Esophagus muscularis mucosa (tissue), 4 donors: Measurements from ENCODE around the gene POLG. TPM values are rescaled to one million over a fixed set of nuclear protein-coding genes. Genes with fewer than 3 reads are reported as not detected.

Experiments
- DNase-seq: peaks from one replicate; pipeline ENCODE4 v3.0.0-alpha.2; 2017; ENCODE audit errors: extremely low spot score
- H3K27ac ChIP-seq, 4 donors: fragments of 200-600 bp; sonication (generic); replicated peaks in 1 of 4; 1 replicate in 3 of 4; 2 replicates in 1 of 4; pipeline ENCODE4 v1.5.1; 2016 to 2019; ENCODE audit warnings: mild to moderate bottlenecking in 1 of 4
- H3K27me3 ChIP-seq, 4 donors: fragments of 200-600 bp; sonication (generic); one replicate each; pipeline versions ENCODE4 v1.5.1 to v1.6.0; 2016 to 2019
- H3K36me3 ChIP-seq, 4 donors: fragments of 200-600 bp; sonication (generic); one replicate each; pipeline ENCODE4 v1.5.1; 2016 to 2019
- H3K4me1 ChIP-seq, 4 donors: fragments of 200-600 bp; sonication (generic); one replicate each; pipeline ENCODE4 v1.5.1; 2016 to 2019
- H3K4me3 ChIP-seq, 4 donors: fragments of 200-600 bp; sonication (generic); 1 replicate in 2 of 4; 2 replicates in 2 of 4; pipeline ENCODE4 v1.5.1; 2016 to 2019; ENCODE audit warnings: mild to moderate bottlenecking in 4 of 4, moderate library complexity in 1 of 4
- H3K9me3 ChIP-seq, 4 donors: fragments of 200-600 bp; sonication (generic); 1 replicate in 3 of 4; 2 replicates in 1 of 4; pipeline ENCODE4 v1.5.1; 2016 to 2019
- CTCF ChIP-seq, 3 experiments: fragments of 200-600 bp in 2 of 3; fragments of 450-650 bp in 1 of 3; sonication (generic) in 2 of 3; IDR thresholded peaks; one replicate each; pipeline ENCODE4 v1.5.1; 2017 to 2019; ENCODE audit warnings: antibody characterized with exemption in 3 of 3, mild to moderate bottlenecking in 2 of 3, moderate library complexity in 1 of 3
- EP300 ChIP-seq: sonication (generic); formaldehyde crosslinking; IDR thresholded peaks from one replicate; pipeline ENCODE4 v1.6.1; 2017; ENCODE audit warnings: antibody characterized with exemption
- POLR2A ChIP-seq: fragments of 450-650 bp; IDR thresholded peaks from one replicate; pipeline ENCODE4 v1.6.1; 2017; ENCODE audit warnings: antibody characterized with exemption, moderate library complexity, mild to moderate bottlenecking, low read depth
- POLR2AphosphoS5 ChIP-seq, 2 donors: sonication (generic); formaldehyde crosslinking; IDR thresholded peaks; one replicate each; pipeline ENCODE4 v1.6.1; 2017; ENCODE audit warnings: antibody characterized with exemption in 2 of 2
- WGBS: methylation state at CpG from one replicate; pipeline ENCODE4 v1.1.5; 2018; 5-methylcytosine and 5-hydroxymethylcytosine counted together
- intact Hi-C: fragments of 100-400 bp; cut with DNase I; formaldehyde crosslinking; loops from one replicate; pipeline ENCODE4 v1.15.1; 2023
- total RNA-seq, 4 donors: library from RNA; depleted of rRNA; stranded (reverse); fragments of >200 nt; gene quantifications; one replicate each; pipeline versions ENCODE4 v1.1.0 to v1.2.1, GENCODE V29; 2016

Gene POLG
- total RNA-seq, 4 donors from 2014 or later: 51.0 to 86.0 (median 66.7) TPM

DNA sequence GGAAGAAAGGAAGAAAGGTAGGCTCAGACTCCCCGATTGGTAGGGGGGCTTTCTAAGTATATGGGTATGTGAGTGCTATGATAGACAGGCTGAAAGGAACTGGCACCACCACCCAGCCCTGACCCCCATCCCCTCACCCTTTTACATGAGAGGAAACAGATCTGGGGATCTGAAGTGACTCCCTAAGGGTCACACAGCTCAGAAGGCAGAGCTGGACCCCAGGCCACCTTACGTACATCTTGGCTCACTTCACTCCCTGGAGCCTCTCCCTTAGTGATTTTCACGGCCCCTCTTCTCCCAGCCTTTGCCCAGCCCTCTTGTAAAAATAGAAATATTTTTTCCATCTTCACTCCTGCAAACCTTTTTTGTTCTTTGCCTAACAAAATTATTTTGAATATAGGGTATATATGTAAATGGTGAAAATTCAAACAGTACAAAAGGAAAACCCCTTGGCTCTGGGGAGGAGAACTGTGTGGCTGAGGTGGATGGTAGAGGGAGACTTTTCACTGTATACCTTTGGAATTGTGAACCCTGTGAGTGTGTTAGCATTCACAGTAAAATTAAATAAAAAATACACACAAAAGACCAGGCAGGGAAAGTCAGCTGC, 34.8 kb upstream of the POLG start:
- no peak for DNase-seq
- Histone ChIP-seq H3K9me3 (no peaks in the 10 kb centered on the region), H3K36me3 (no peaks in the 10 kb centered on the region), H3K4me3 (no peak overlapping the region), H3K4me1 (peaks cover 17 to 42% (median 33%) of the 10 kb centered on the region in 4 donors), H3K27me3 (peaks cover 5 to 100% (median 91%) of the 10 kb centered on the region in 4 donors), H3K27ac (no peak overlapping the region)
- WGBS: 31% methylated on average over 3 of the region's 3 CpGs
- TF ChIP-seq EP300: no peak
- intact Hi-C loops: no loop called here

- no peak overlapping the region for H3K4me3 ChIP-seq
- H3K27ac ChIP-seq: no peak overlapping the region
- TF ChIP-seq EP300 (no peak), CTCF (IDR thresholded peaks at IDR 0.05) (no peak), POLR2A (no peak), POLR2AphosphoS5 (IDR thresholded peaks at IDR 0.05) (no peak)
- intact Hi-C loops: no loop called here
- WGBS: 2% methylated on average over 15 of the region's 34 CpGs
- no peaks in the 10 kb centered on the region for H3K36me3 ChIP-seq
- no peak for DNase-seq
- H3K4me1 ChIP-seq: peaks cover 17 to 42% (median 33%) of the 10 kb centered on the region in 4 donors
- peaks cover 5 to 100% (median 96%) of the 10 kb centered on the region in 4 donors for H3K27me3 ChIP-seq
- H3K9me3 ChIP-seq: no peaks in the 10 kb centered on the region
Measured at GRCh38 chr15:89368566-89369223, 34.1 kb upstream of the POLG start.

DNA sequence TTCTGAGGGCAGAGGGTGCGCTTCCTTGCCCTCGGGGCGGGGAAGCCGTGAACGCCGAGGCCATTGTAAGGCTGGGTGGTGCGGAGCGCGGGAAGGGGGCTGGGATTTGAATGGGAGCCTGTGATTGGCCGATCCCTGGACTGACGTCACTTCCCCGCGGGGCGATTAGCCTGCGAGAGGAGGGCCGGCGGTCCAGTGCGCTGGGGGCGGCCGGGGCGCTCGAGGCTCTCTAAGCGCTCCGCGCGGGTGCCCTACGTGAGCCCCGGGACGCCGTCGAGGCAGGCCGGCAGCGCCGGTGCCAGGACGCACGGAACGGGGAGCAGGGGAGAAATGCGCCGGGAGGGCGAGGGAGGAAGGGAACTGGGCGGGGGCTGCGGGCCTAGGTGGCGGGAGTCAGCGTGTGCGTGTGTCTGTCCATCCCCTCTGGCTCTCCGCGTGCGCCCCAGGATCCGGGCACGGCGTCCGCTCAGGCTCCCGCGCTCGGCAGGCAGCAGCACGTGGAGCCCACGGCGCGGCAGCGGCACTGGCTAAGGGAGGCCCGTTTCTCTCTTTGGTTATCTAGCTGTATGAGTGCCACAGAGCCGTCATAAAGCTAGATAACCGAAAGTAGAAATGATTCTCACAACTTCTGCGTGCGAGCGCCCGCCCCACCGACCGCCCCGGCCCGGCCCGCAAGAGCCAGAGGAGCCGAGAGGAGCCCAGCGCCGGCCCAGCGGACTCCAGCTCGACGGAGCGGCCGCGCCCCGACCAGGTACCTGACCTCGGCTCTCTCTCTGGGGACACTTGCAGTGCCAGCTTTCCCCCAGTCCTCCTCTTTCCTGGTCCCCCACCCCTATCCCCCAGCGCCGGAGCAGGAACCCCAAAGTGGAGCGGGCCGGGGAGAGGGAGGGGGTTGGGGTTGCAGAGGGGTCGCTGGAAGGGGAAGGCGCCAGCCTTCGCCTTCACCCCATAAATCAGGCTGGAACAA, 33.1 kb upstream of the POLG start:
- no peak for DNase-seq
- Histone ChIP-seq H3K9me3 (no peaks in the 10 kb centered on the region), H3K4me1 (peaks cover 17 to 43% (median 34%) of the 10 kb centered on the region in 4 donors), H3K27me3 (peaks cover 5 to 100% (median 98%) of the 10 kb centered on the region in 4 donors), H3K27ac (no peak overlapping the region), H3K4me3 (peak overlapping the region; percentile 24 to 35 (median 32)), H3K36me3 (no peaks in the 10 kb centered on the region)
- intact Hi-C loops: no loop called here
- WGBS: 2% methylated on average over 37 of the region's 90 CpGs
- TF ChIP-seq CTCF (IDR thresholded peaks at IDR 0.05): no peak
- TF ChIP-seq POLR2AphosphoS5 (IDR thresholded peaks at IDR 0.05): no peak
- no peak for TF ChIP-seq POLR2A
- no peak for TF ChIP-seq EP300

GRCh38 chr15:89366656-89367393, 32.2 kb upstream of the POLG start:
- Histone ChIP-seq H3K36me3 (no peaks in the 10 kb centered on the region), H3K4me3 (peak overlapping the region in 2 of 4 donors; percentile 24 to 31), H3K27me3 (peaks cover 5 to 100% (median 98%) of the 10 kb centered on the region in 4 donors), H3K4me1 (peaks cover 22 to 49% (median 41%) of the 10 kb centered on the region in 4 donors), H3K27ac (no peak overlapping the region), H3K9me3 (no peaks in the 10 kb centered on the region)
- intact Hi-C loops: no loop called here
- no peak for DNase-seq
- 23% methylated on average over 20 of the region's 21 CpGs for WGBS
- TF ChIP-seq POLR2A (no peak), EP300 (no peak), CTCF (IDR thresholded peaks at IDR 0.05) (no peak), POLR2AphosphoS5 (IDR thresholded peaks at IDR 0.05) (no peak)
